ENCODE measurements around the gene TMEM229B.

- TF ChIP-seq CTCF (IDR thresholded peaks at IDR 0.05; ENCODE audit: insufficient read depth, low read length) (no peak), POLR2AphosphoS5 (IDR thresholded peaks at IDR 0.05; ENCODE audit: low read depth) (no peak)
These were observed 42.0 kb downstream of the TMEM229B start for GRCh38 chr14:67446371-67447032.
